Astrocyte (in vitro differentiated cells and primary cell): ENCODE data around the gene DSE. TPM values are rescaled to one million over a fixed set of nuclear protein-coding genes. Genes with fewer than 3 reads are reported as not detected.
A peak's percentile ranks its signal among the peaks of the same experiment; 100 is the strongest.

Experiments
- DNase-seq: peaks from one replicate; pipeline ENCODE4 v3.0.0-alpha.2; 2010; ENCODE audit warnings: low read depth
- FAIRE-seq: peaks from 2 replicates; lab custom pipeline; 2011; peaks lifted over from hg19 to GRCh38; lab: Jason Lieb, UNC
- H2AFZ ChIP-seq: 2 replicates; pipeline ENCODE4 v1.6.0; 2012; ENCODE audit warnings: low read depth, low read length, inconsistent platforms
- H3K27ac ChIP-seq: 2 replicates; pipeline ENCODE4 v1.5.1; 2011; ENCODE audit warnings: low read depth, low read length, inconsistent platforms
- H3K27me3 ChIP-seq: 2 replicates; pipeline ENCODE4 v1.6.0; 2011; ENCODE audit warnings: low read length, inconsistent platforms; ENCODE audit not compliant: insufficient read depth
- H3K36me3 ChIP-seq: 2 replicates; pipeline ENCODE4 v1.5.1; 2011; ENCODE audit warnings: low read length, inconsistent platforms; ENCODE audit not compliant: insufficient read depth
- H3K4me1 ChIP-seq: 2 replicates; pipeline ENCODE4 v1.5.1; 2011; ENCODE audit warnings: low read length, inconsistent platforms; ENCODE audit not compliant: insufficient read depth
- H3K4me2 ChIP-seq: 2 replicates; pipeline ENCODE4 v1.6.0; 2012; ENCODE audit warnings: low read length, inconsistent platforms
- H3K4me3 ChIP-seq: 2 replicates; pipeline ENCODE4 v1.5.1; 2011; ENCODE audit warnings: low read depth, mild to moderate bottlenecking, low read length, inconsistent platforms; ENCODE audit not compliant: insufficient read depth
- H3K79me2 ChIP-seq: 2 replicates; pipeline ENCODE4 v1.6.0; 2012; ENCODE audit warnings: mild to moderate bottlenecking, low read length, inconsistent platforms; ENCODE audit not compliant: insufficient read depth
- H3K9ac ChIP-seq: 2 replicates; pipeline ENCODE4 v1.6.0; 2012; ENCODE audit warnings: mild to moderate bottlenecking, low read length, inconsistent platforms
- H3K9me3 ChIP-seq: 2 replicates; pipeline ENCODE4 v1.5.1; 2012; ENCODE audit warnings: low read depth, mild to moderate bottlenecking, low read length, inconsistent platforms; ENCODE audit not compliant: insufficient read depth
- H4K20me1 ChIP-seq: 2 replicates; pipeline ENCODE4 v1.6.0; 2012; ENCODE audit warnings: low read length, inconsistent platforms; ENCODE audit not compliant: insufficient read depth
- H3K27ac Mint-ChIP-seq: one replicate; pipeline ENCODE4 v1.8.0; 2021; ENCODE audit warnings: mild to moderate bottlenecking, mixed read lengths; ENCODE audit not compliant: unreplicated experiment
- H3K27me3 Mint-ChIP-seq: one replicate; pipeline ENCODE4 v1.8.0; 2021; ENCODE audit warnings: low read depth, mixed read lengths; ENCODE audit not compliant: unreplicated experiment
- H3K36me3 Mint-ChIP-seq: one replicate; pipeline ENCODE4 v1.8.0; 2021; ENCODE audit warnings: low read depth, mixed read lengths; ENCODE audit not compliant: unreplicated experiment
- H3K4me1 Mint-ChIP-seq: one replicate; pipeline ENCODE4 v1.8.0; 2021; ENCODE audit warnings: low read depth, mixed read lengths; ENCODE audit not compliant: unreplicated experiment
- H3K4me3 Mint-ChIP-seq: one replicate; pipeline ENCODE4 v1.8.0; 2021; ENCODE audit warnings: mild to moderate bottlenecking, moderate library complexity, mixed read lengths; ENCODE audit not compliant: unreplicated experiment
- H3K9me3 Mint-ChIP-seq: one replicate; pipeline ENCODE4 v1.8.0; 2021; ENCODE audit warnings: mild to moderate bottlenecking, mixed read lengths; ENCODE audit not compliant: unreplicated experiment
- EZH2 ChIP-seq: IDR thresholded peaks from 2 replicates; pipeline ENCODE4 v1.6.1; 2012; ENCODE audit warnings: mild to moderate bottlenecking, low read length, inconsistent platforms; ENCODE audit not compliant: insufficient read depth
- total RNA-seq: library from RNA; stranded (reverse); gene quantifications from 2 replicates; pipeline ENCODE4 v1.2.1, GENCODE V29; 2021
- TF ChIP-seq, protein P1 (sequence below): IDR thresholded peaks from 2 replicates; pipeline ENCODE4 v1.5.1; 2011; ENCODE audit warnings: low read depth, mild to moderate bottlenecking, inconsistent platforms, low read length, moderate library complexity; ENCODE audit not compliant: insufficient read depth

The DSE gene
- total RNA-seq, 1 donor from 2014 or later = 83.2 TPM

DNA sequence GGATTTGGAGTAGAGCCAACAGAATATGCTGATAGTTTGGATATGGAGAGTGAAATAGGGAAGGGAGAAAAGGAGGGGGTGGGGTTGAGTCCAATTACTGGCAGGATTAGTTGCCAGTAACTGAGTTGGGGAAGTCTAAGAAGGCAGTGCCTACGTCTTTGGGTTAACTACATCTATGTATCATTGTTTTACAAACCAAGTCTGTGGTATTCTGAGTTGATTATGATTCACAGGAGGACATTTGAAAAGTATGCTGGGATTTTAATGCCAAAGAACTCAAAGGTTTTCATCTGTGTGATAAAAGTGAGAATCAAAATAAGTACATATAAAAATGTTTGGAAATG, 14.7 kb downstream of the DSE start:
- peaks cover 70% of the 10 kb centered on the region for H3K4me1 Mint-ChIP-seq

DNA sequence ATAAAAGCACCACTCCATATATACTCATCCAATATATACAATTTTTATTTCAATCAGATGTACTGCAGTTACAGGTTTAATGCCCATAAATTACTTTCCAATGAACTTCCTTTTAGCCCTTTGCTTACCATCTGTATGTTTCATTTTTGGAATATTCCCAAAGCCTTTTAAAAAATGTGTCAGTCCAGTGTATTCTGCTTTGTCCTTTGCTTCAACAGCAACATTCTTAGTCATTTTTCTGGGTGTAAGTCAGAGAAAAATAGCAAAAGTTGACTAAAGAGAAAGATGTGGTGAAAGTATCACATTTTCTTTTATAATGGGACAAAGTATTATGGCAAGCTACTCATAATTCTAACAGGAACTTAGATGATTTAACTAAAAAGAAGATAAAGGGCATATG, 15.2 kb downstream of the DSE start:
- Mint-ChIP-seq H3K9me3 (no peaks in the 10 kb centered on the region), H3K36me3 (peaks cover 11% of the 10 kb centered on the region), H3K4me3 (peak overlapping the region; percentile 6), H3K4me1 (peaks cover 72% of the 10 kb centered on the region), H3K27me3 (no peaks in the 10 kb centered on the region), H3K27ac (no peak overlapping the region)
- peaks cover 80% of the 10 kb centered on the region for H3K79me2 ChIP-seq
- H4K20me1 ChIP-seq = peaks cover 34% of the 10 kb centered on the region
- no peak overlapping the region for H3K4me3 ChIP-seq
- H3K4me1 ChIP-seq = peaks cover 47% of the 10 kb centered on the region
- peak overlapping the region; percentile 51 for H3K9ac ChIP-seq
- no peaks in the 10 kb centered on the region for H3K27me3 ChIP-seq
- FAIRE-seq (no peak), DNase-seq (peak; percentile 26)
- peak overlapping the region; percentile 65 for H3K4me2 ChIP-seq
- peak overlapping the region; percentile 67 for H3K27ac ChIP-seq
- no peaks in the 10 kb centered on the region for H3K9me3 ChIP-seq
- TF ChIP-seq EZH2 = no peak
- TF ChIP-seq, protein P1, sequence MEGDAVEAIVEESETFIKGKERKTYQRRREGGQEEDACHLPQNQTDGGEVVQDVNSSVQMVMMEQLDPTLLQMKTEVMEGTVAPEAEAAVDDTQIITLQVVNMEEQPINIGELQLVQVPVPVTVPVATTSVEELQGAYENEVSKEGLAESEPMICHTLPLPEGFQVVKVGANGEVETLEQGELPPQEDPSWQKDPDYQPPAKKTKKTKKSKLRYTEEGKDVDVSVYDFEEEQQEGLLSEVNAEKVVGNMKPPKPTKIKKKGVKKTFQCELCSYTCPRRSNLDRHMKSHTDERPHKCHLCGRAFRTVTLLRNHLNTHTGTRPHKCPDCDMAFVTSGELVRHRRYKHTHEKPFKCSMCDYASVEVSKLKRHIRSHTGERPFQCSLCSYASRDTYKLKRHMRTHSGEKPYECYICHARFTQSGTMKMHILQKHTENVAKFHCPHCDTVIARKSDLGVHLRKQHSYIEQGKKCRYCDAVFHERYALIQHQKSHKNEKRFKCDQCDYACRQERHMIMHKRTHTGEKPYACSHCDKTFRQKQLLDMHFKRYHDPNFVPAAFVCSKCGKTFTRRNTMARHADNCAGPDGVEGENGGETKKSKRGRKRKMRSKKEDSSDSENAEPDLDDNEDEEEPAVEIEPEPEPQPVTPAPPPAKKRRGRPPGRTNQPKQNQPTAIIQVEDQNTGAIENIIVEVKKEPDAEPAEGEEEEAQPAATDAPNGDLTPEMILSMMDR = no peak
- H3K36me3 ChIP-seq = no peaks in the 10 kb centered on the region
- H2AFZ ChIP-seq = no peak overlapping the region

More for the DNA sequence above, 14.7 kb downstream of the DSE start:
- Histone ChIP-seq H3K9ac (peak overlapping the region; percentile 17), H3K4me3 (peak overlapping the region; percentile 6), H3K4me2 (peak overlapping the region; percentile 65), H3K4me1 (peaks cover 47% of the 10 kb centered on the region), H3K9me3 (no peaks in the 10 kb centered on the region), H3K79me2 (peaks cover 80% of the 10 kb centered on the region), H3K27me3 (no peaks in the 10 kb centered on the region), H2AFZ (no peak overlapping the region), H3K36me3 (no peaks in the 10 kb centered on the region), H4K20me1 (peaks cover 38% of the 10 kb centered on the region), H3K27ac (peak overlapping the region; percentile 67)
- Mint-ChIP-seq H3K4me3 (no peak overlapping the region), H3K27me3 (no peaks in the 10 kb centered on the region), H3K9me3 (no peaks in the 10 kb centered on the region), H3K27ac (peak overlapping the region; percentile 43), H3K36me3 (peaks cover 11% of the 10 kb centered on the region)
- no peak for TF ChIP-seq EZH2
- TF ChIP-seq, protein P1 = no peak
- FAIRE-seq (peak; percentile 20), DNase-seq (peak; percentile 89)

DNA sequence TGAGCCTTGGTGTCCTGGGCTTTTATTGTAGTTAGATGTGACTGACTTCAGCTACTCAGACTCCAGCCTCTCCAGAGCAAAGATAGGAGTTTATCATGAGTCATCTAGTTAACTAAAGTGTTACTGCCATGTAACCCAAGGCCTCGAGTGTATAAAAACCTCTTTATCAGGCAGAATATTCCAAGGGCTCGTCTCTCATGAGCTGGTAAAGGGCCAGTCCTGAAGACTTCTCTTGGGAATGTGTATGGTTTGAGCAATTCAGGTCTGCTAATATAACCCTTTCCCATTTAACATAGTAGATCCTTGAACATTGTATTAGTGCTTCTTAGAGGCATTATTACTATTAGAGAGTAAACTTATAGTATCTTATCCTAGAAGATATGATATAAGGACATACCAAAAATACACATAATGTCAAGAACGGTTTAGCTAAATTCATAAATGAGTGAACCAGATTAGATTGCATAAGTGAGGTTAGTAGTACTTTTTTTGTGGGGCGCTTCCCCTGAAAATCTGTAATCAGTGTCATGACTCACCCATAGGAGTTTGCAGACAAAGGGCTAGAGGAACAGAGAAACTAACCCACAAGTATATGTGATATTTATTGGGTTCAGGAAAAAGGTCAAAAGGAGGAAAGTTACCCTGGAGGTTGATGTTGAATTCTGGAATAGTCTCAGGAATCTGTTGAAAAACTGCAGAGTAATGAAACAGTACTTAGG, 16.0 kb downstream of the DSE start:
- no peak overlapping the region for H3K4me3 ChIP-seq
- no peaks in the 10 kb centered on the region for H3K9me3 ChIP-seq
- peaks cover 26% of the 10 kb centered on the region for H4K20me1 ChIP-seq
- Mint-ChIP-seq H3K27ac (peak overlapping the region; percentile 94), H3K4me1 (peaks cover 68% of the 10 kb centered on the region), H3K4me3 (peak overlapping the region; percentile 24), H3K9me3 (no peaks in the 10 kb centered on the region), H3K36me3 (peaks cover 11% of the 10 kb centered on the region), H3K27me3 (no peaks in the 10 kb centered on the region)
- H3K9ac ChIP-seq = peak overlapping the region; percentile 51
- FAIRE-seq = peak; percentile 94
- peaks cover 47% of the 10 kb centered on the region for H3K4me1 ChIP-seq
- peak overlapping the region; percentile 67 for H3K27ac ChIP-seq
- H3K79me2 ChIP-seq = peaks cover 79% of the 10 kb centered on the region
- peak overlapping the region; percentile 65 for H3K4me2 ChIP-seq
- no peak for TF ChIP-seq EZH2
- TF ChIP-seq, protein P1 = no peak
- H2AFZ ChIP-seq = no peak overlapping the region
- no peaks in the 10 kb centered on the region for H3K36me3 ChIP-seq
- no peaks in the 10 kb centered on the region for H3K27me3 ChIP-seq
- DNase-seq = peak; percentile 82
